OCI-LY1 (cell line): ENCODE results near the gene CDRT15L2.
"Not testable (repeated sequence)": the region's sequence is repeated elsewhere in the genome, so short reads cannot be mapped to it uniquely, and the experiment has no call there.

Source experiments
- H2AFZ ChIP-seq: fragments of 200-600 bp; sonication (generic), shearing (Covaris generic); 2 replicates; pipeline ENCODE4 v1.6.0; 2014; ENCODE audit warnings: antibody characterized with exemption, mild to moderate bottlenecking, low read length
- H3F3A ChIP-seq: fragments of 200-600 bp; sonication (generic), shearing (Covaris generic); 2 replicates; pipeline ENCODE4 v1.6.0; 2014; ENCODE audit warnings: mild to moderate bottlenecking, antibody characterized with exemption, low read length, moderate library complexity; ENCODE audit not compliant: insufficient read depth
- H3K27ac ChIP-seq: fragments of 200-600 bp; sonication (generic); 2 replicates; pipeline ENCODE4 v1.5.1; 2014; ENCODE audit warnings: low read length, mixed run types, mild to moderate bottlenecking, low read depth; ENCODE audit not compliant: poor library complexity, severe bottlenecking
- H3K27me3 ChIP-seq: fragments of 200-600 bp; sonication (generic); 2 replicates; pipeline ENCODE4 v1.6.0; 2014; ENCODE audit warnings: antibody characterized with exemption, mild to moderate bottlenecking, low read length, moderate library complexity; ENCODE audit not compliant: insufficient read depth
- H3K36me3 ChIP-seq: fragments of 200-600 bp; sonication (generic); 2 replicates; pipeline ENCODE4 v1.6.1; 2014; ENCODE audit warnings: mild to moderate bottlenecking, antibody characterized with exemption, low read length, moderate library complexity, mixed read lengths; ENCODE audit not compliant: insufficient read depth
- H3K4me1 ChIP-seq: fragments of 200-600 bp; sonication (generic); 2 replicates; pipeline ENCODE4 v1.5.1; 2014; ENCODE audit warnings: mild to moderate bottlenecking, low read length, moderate library complexity; ENCODE audit not compliant: insufficient read depth, severe bottlenecking
- H3K4me2 ChIP-seq: fragments of 200-600 bp; sonication (generic), shearing (Covaris generic); 2 replicates; pipeline ENCODE4 v1.6.1; 2014; ENCODE audit warnings: low read length
- H3K4me3 ChIP-seq: fragments of 200-600 bp; sonication (generic); 2 replicates; pipeline ENCODE4 v1.5.1; 2014; ENCODE audit warnings: low read length, low read depth, mild to moderate bottlenecking, mixed read lengths; ENCODE audit not compliant: poor library complexity, severe bottlenecking
- H3K79me2 ChIP-seq: fragments of 200-600 bp; shearing (Covaris generic); 2 replicates; pipeline ENCODE4 v1.6.1; 2016; ENCODE audit warnings: mixed run types, low read length, mixed read lengths; ENCODE audit not compliant: insufficient read depth
- H3K9ac ChIP-seq: fragments of 200-600 bp; sonication (generic), shearing (Covaris generic); 2 replicates; pipeline ENCODE4 v1.6.1; 2014; ENCODE audit warnings: mild to moderate bottlenecking, low read length, mixed read lengths
- H3K9me2 ChIP-seq: fragments of 200-600 bp; sonication (generic), shearing (Covaris generic); 2 replicates; pipeline ENCODE4 v1.6.1; 2014; ENCODE audit warnings: low read depth, mild to moderate bottlenecking, low read length, mixed read lengths
- H3K9me3 ChIP-seq: fragments of 200-600 bp; shearing (Covaris generic); 2 replicates; pipeline ENCODE4 v1.6.1; 2014; ENCODE audit warnings: low read length, mixed read lengths
- H4K20me1 ChIP-seq: fragments of 200-600 bp; sonication (generic), shearing (Covaris generic); 2 replicates; pipeline ENCODE4 v1.6.0; 2016; ENCODE audit warnings: mild to moderate bottlenecking, low read length; ENCODE audit not compliant: insufficient read depth
- EZH2 ChIP-seq: fragments of 200-600 bp; sonication (generic), shearing (Covaris generic); IDR thresholded peaks from 2 replicates; pipeline ENCODE4 v1.8.0; 2017; ENCODE audit warnings: borderline replicate concordance, mixed run types, mild to moderate bottlenecking, antibody characterized with exemption, low read length, moderate library complexity, mixed read lengths
- TF ChIP-seq, protein P1 (sequence below): fragments of 200-600 bp; sonication (generic), shearing (Covaris generic); IDR thresholded peaks from 2 replicates; pipeline ENCODE4 v1.5.1; 2017; ENCODE audit warnings: mild to moderate bottlenecking, antibody characterized with exemption, low read length, moderate library complexity, mixed read lengths

Gene CDRT15L2

GRCh38 chr17:20562587-20562986, 16.9 kb upstream of the CDRT15L2 start:
- Histone ChIP-seq H3K9ac (no peak overlapping the region), H3K4me2 (no peak overlapping the region), H3K79me2 (no peaks in the 10 kb centered on the region), H3K27ac (no peak overlapping the region), H2AFZ (no peak overlapping the region), H3K4me3 (no peak overlapping the region), H3F3A (no peaks in the 10 kb centered on the region), H3K36me3 (no peaks in the 10 kb centered on the region), H3K27me3 (no peaks in the 10 kb centered on the region), H3K4me1 (no peaks in the 10 kb centered on the region), H4K20me1 (no peaks in the 10 kb centered on the region), H3K9me3 (no peaks in the 10 kb centered on the region), H3K9me2 (no peaks in the 10 kb centered on the region)
- TF ChIP-seq EZH2: no peak
- TF ChIP-seq, protein P1, sequence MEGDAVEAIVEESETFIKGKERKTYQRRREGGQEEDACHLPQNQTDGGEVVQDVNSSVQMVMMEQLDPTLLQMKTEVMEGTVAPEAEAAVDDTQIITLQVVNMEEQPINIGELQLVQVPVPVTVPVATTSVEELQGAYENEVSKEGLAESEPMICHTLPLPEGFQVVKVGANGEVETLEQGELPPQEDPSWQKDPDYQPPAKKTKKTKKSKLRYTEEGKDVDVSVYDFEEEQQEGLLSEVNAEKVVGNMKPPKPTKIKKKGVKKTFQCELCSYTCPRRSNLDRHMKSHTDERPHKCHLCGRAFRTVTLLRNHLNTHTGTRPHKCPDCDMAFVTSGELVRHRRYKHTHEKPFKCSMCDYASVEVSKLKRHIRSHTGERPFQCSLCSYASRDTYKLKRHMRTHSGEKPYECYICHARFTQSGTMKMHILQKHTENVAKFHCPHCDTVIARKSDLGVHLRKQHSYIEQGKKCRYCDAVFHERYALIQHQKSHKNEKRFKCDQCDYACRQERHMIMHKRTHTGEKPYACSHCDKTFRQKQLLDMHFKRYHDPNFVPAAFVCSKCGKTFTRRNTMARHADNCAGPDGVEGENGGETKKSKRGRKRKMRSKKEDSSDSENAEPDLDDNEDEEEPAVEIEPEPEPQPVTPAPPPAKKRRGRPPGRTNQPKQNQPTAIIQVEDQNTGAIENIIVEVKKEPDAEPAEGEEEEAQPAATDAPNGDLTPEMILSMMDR: no peak

GRCh38 chr17:20565245-20565644, 14.3 kb upstream of the CDRT15L2 start:
- H3K4me3 ChIP-seq, H3K4me1 ChIP-seq, H3K9me3 ChIP-seq, H3K79me2 ChIP-seq, H3K27ac ChIP-seq, H2AFZ ChIP-seq, H3K27me3 ChIP-seq, H4K20me1 ChIP-seq, H3F3A ChIP-seq, H3K9me2 ChIP-seq, H3K4me2 ChIP-seq, H3K9ac ChIP-seq, H3K36me3 ChIP-seq: not testable (repeated sequence)

DNA sequence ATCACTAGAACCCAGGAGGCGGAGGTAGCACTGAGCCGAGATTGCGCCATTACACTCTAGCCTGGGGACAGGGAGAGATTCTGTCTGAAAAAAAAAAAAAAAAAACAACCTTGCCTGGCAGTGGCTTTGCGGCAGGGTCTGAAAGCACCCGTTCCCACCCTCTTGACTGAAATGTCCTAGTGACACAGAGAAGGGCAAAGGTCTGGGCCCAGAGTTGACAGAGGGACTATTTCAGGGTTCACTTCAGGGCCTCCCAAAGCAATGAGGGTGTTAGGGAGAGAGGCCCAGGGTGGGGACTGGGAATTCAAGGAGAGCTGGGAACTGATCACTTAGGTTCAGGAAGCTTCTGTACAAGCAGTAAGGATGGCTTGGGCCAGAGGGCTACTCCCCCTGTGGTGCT, 13.8 kb upstream of the CDRT15L2 start:
- Histone ChIP-seq H4K20me1 (no peaks in the 10 kb centered on the region), H3K79me2 (no peaks in the 10 kb centered on the region), H3K9me2 (no peaks in the 10 kb centered on the region), H3K27me3 (no peaks in the 10 kb centered on the region), H3F3A (no peaks in the 10 kb centered on the region), H3K36me3 (no peaks in the 10 kb centered on the region), H3K9me3 (no peaks in the 10 kb centered on the region), H3K4me3 (no peak overlapping the region), H3K4me1 (no peaks in the 10 kb centered on the region), H3K9ac (no peak overlapping the region), H3K27ac (no peak overlapping the region), H3K4me2 (no peak overlapping the region), H2AFZ (no peak overlapping the region)
- TF ChIP-seq, protein P1: no peak
- TF ChIP-seq EZH2: no peak

DNA sequence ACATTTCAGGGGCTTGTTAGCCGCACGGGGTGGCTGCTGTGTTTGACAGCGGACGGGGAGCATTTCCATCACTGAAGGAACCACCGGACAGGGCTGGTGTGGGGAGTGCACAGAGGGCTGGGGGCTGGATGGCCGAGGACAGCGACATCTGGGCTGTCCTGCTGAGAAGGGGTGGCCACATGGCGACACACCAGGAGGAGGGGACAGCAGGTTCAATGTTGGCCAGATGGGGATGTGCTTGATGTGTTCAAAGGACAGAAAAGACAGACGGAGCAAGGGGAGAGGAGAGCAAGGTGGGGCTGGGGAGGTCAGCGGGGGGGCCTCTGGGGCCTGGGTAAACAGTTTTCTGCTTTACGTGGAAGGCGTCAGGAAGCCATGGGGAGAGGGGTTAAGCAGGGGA, 12.8 kb upstream of the CDRT15L2 start:
- not testable (repeated sequence) for H3K4me2 ChIP-seq, H3K4me3 ChIP-seq, H3K9me2 ChIP-seq, H3K79me2 ChIP-seq, H3K27me3 ChIP-seq, H3K36me3 ChIP-seq, H3K9ac ChIP-seq, H3K9me3 ChIP-seq, H3F3A ChIP-seq, H4K20me1 ChIP-seq, H3K4me1 ChIP-seq, H2AFZ ChIP-seq, H3K27ac ChIP-seq

DNA sequence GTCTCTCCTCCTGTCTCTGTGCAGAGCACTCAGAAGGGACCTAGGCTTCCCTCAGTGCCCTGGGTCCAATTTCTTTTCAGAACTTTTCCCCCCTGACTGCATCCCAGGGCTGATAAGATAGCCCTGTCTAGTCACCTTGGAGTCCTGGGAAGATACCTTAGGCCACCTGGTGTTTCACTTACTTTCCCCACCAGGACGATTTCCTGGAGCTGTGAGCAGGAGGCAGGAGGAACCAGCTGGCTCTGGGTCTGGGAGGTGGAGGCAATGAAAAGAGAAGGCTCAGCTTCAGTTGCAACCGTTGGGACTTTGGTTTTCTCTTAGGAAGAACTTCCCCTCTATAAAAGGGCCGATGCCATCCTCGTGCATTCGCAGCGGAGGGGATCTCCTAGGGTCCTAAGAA, 12.1 kb upstream of the CDRT15L2 start:
- H3K9ac ChIP-seq, H3K36me3 ChIP-seq, H3K27ac ChIP-seq, H3K9me3 ChIP-seq, H3K79me2 ChIP-seq, H3K27me3 ChIP-seq, H3K4me1 ChIP-seq, H3F3A ChIP-seq, H3K4me2 ChIP-seq, H2AFZ ChIP-seq, H4K20me1 ChIP-seq, H3K9me2 ChIP-seq, H3K4me3 ChIP-seq: not testable (repeated sequence)

DNA sequence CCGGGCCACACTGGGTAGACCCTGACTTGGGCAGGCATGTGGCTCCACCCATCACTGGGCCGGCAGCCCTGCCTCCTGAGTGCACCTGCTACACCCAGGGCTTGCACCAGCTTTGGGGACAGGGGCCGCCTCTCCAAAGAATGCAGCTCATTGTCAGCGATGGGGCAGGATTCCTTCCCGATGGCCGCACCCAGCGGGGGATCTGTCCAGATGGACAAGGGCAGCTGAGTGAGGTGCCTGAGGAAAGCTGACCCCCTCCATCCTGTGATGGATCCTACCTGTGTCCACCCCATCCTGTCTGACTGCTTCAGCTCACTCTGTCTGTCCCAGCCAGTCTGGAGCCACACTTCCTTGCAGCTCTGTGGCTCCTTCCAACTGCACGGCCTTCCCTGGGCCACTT, 10.9 kb upstream of the CDRT15L2 start:
- not testable (repeated sequence) for H3K27me3 ChIP-seq, H3K79me2 ChIP-seq, H3K4me2 ChIP-seq, H3F3A ChIP-seq, H3K9me2 ChIP-seq, H2AFZ ChIP-seq, H3K4me1 ChIP-seq, H3K27ac ChIP-seq, H3K4me3 ChIP-seq, H3K36me3 ChIP-seq, H3K9ac ChIP-seq, H3K9me3 ChIP-seq, H4K20me1 ChIP-seq
